Psoas muscle (tissue), 8 donors: ENCODE measurements around the gene SH3RF1. TPM values are rescaled to one million over a fixed set of nuclear protein-coding genes. Genes with fewer than 3 reads are reported as not detected.

ENCODE experiments used
- ATAC-seq, 4 donors: fragments of 200-7000 bp; cut with Tn5 transposase; one replicate each; pipeline ENCODE4 v1.9.1; 2020; ENCODE audit warnings: moderate library complexity in 3 of 4, mild to moderate bottlenecking in 2 of 4
- DNase-seq, 2 donors: peaks; one replicate each; pipeline ENCODE4 v3.0.0-alpha.2; 2020
- H3K27ac ChIP-seq: fragments of 200-600 bp; one replicate; pipeline ENCODE4 v1.8.0; 2022
- H3K27me3 ChIP-seq, 3 donors: fragments of 200-600 bp in 1 of 3; one replicate each; pipeline versions ENCODE4 v1.6.1 to v1.8.0; 2013 to 2022; ENCODE audit warnings: low read length in 2 of 3, mild to moderate bottlenecking in 2 of 3, moderate library complexity in 1 of 3; ENCODE audit not compliant: insufficient read depth in 3 of 3
- H3K36me3 ChIP-seq, 2 donors: fragments of 200-600 bp in 1 of 2; one replicate each; pipeline versions ENCODE4 v1.6.1 to v1.8.0; 2013 to 2022; ENCODE audit warnings: low read depth in 1 of 2, mild to moderate bottlenecking in 1 of 2, moderate library complexity in 1 of 2; ENCODE audit not compliant: insufficient read depth in 1 of 2
- H3K4me1 ChIP-seq: fragments of 200-600 bp; one replicate; pipeline ENCODE4 v1.8.0; 2022
- H3K4me3 ChIP-seq: fragments of 200-600 bp; one replicate; pipeline ENCODE4 v1.8.0; 2022; ENCODE audit warnings: mild to moderate bottlenecking
- H3K9me3 ChIP-seq: fragments of 200-600 bp; one replicate; pipeline ENCODE4 v1.8.0; 2022
- CTCF ChIP-seq: fragments of 200-600 bp; IDR thresholded peaks from one replicate; pipeline ENCODE4 v1.8.0; 2022; ENCODE audit warnings: antibody characterized with exemption
- WGBS, 3 donors: extraction: QIAGEN DNeasy Blood & Tissue Kit; methylation state at CpG; one replicate each; pipeline versions ENCODE4 v1.1.6 to v1.1.7; 2013; 5-methylcytosine and 5-hydroxymethylcytosine counted together
- intact Hi-C, 2 donors: fragments of 100-400 bp; cut with DNase I; formaldehyde crosslinking; loops; one replicate each; pipeline versions ENCODE4 v1.11.0 to v1.14.2; 2022
- polyA plus RNA-seq, 3 donors: library from polyadenylated mRNA; stranded (reverse); fragments of 200-250 nt; gene quantifications; one replicate each; pipeline ENCODE4 v1.2.3, GENCODE V29; 2013
- total RNA-seq, 4 donors: library from RNA; stranded (reverse); fragmentation: NEBNext Ultra II Directional in 2 of 4; extraction: Animal tissue kit (Norgen Biotek cat#: 25700) in 2 of 4; gene quantifications; one replicate each; pipeline versions ENCODE4 v1.2.1 to v1.2.4, GENCODE V29; 2021 to 2023
- donor health status: healthy with polysubstance abuse.
- donor health status: DM: no; HTN: no; CAD: no; lungs with moderate emphysema.
- donor health status: Bipolar disorder and iron deficiency.
- donor health status: healthy.
- donor health status: DM: yes; HTN: yes; CAD: no.
- donor health status: DM: no; HTN: no; CAD: no.
- donor health status: DM: no; HTN: no; CAD: no.
- donor health status: DM: yes; HTN: yes; CAD: no.

SH3RF1 gene
- total and polyA plus RNA-seq, 7 donors: 4.8 to 35.9 (median 19.2) TPM

- no peak for ATAC-seq
- intact Hi-C loops: no loop called here
- no peak for TF ChIP-seq CTCF
- 83 to 94% (median 89%) methylated on average over 2 of the region's 2 CpGs for WGBS, 3 donors
- Histone ChIP-seq H3K27me3 (no peaks in the 10 kb centered on the region), H3K4me3 (no peak overlapping the region), H3K9me3 (no peaks in the 10 kb centered on the region), H3K27ac (no peak overlapping the region), H3K36me3 (peaks cover 4 to 30% of the 10 kb centered on the region in 2 donors), H3K4me1 (peaks cover 3% of the 10 kb centered on the region)
- DNase-seq: no peak
Measured at GRCh38 chr4:169098532-169098931, 172.2 kb downstream of the SH3RF1 start.

GRCh38 chr4:169098054-169098497, 172.7 kb downstream of the SH3RF1 start:
- H3K4me3 ChIP-seq: no peak overlapping the region
- no peaks in the 10 kb centered on the region for H3K9me3 ChIP-seq
- no peaks in the 10 kb centered on the region for H3K27me3 ChIP-seq
- 85 to 92% (median 90%) methylated on average over 2 of the region's 2 CpGs for WGBS, 3 donors
- no peak overlapping the region for H3K27ac ChIP-seq
- no peak for TF ChIP-seq CTCF
- intact Hi-C loops: no loop called here
- H3K4me1 ChIP-seq: peaks cover 3% of the 10 kb centered on the region
- ATAC-seq: no peak
- H3K36me3 ChIP-seq: peaks cover 4 to 33% of the 10 kb centered on the region in 2 donors
- no peak for DNase-seq

- Histone ChIP-seq H3K9me3 (peaks cover 4% of the 10 kb centered on the region), H3K27ac (no peak overlapping the region), H3K4me1 (peaks cover 3% of the 10 kb centered on the region), H3K36me3 (peaks cover 4 to 33% of the 10 kb centered on the region in 2 donors), H3K4me3 (no peak overlapping the region), H3K27me3 (no peaks in the 10 kb centered on the region)
- no peak for ATAC-seq
- TF ChIP-seq CTCF: no peak
- 70 to 75% (median 75%) methylated on average over 4 of the region's 4 CpGs for WGBS, 3 donors
- intact Hi-C loops: no loop called here
- DNase-seq: no peak
Measured at GRCh38 chr4:169096221-169096620, 174.5 kb downstream of the SH3RF1 start.

GRCh38 chr4:169094656-169095231, 176.0 kb downstream of the SH3RF1 start:
- H3K36me3 ChIP-seq: peaks cover 4 to 33% of the 10 kb centered on the region in 2 donors
- TF ChIP-seq CTCF: no peak
- H3K4me3 ChIP-seq: no peak overlapping the region
- DNase-seq (no peak), ATAC-seq (no peak)
- no peak overlapping the region for H3K27ac ChIP-seq
- H3K27me3 ChIP-seq: no peaks in the 10 kb centered on the region
- peaks cover 5% of the 10 kb centered on the region for H3K9me3 ChIP-seq
- H3K4me1 ChIP-seq: no peaks in the 10 kb centered on the region
- WGBS, 3 donors: 94 to 95% (median 94%) methylated on average over 4 of the region's 4 CpGs
- intact Hi-C loops: no loop called here
